ENCODE data around the gene CCDC158.

GRCh38 chr4:76265631-76266218 is 155.2 kb downstream of the CCDC158 start:
- no peak for TF ChIP-seq CTCF (IDR thresholded peaks at IDR 0.05)
- TF ChIP-seq POLR2AphosphoS5 (IDR thresholded peaks at IDR 0.05), result no peak
- TF ChIP-seq EP300 (IDR thresholded peaks at IDR 0.05), result no peak
- TF ChIP-seq POLR2A (IDR thresholded peaks at IDR 0.05), result no peak

All from gastroesophageal sphincter (tissue), 3 donors.